PFSK-1 (cell line): ENCODE results near the gene ARHGAP28.

Source experiments
- FOXP2 ChIP-seq: optimal IDR thresholded peaks from 2 replicates; pipeline ENCODE3; 2011; ENCODE audit warnings: borderline replicate concordance, control low read depth, inconsistent platforms; ENCODE audit not compliant: insufficient read depth; ENCODE audit errors: extremely low read length, extremely low read depth
- POLR2AphosphoS5 ChIP-seq: IDR thresholded peaks from 2 replicates; pipeline ENCODE4 v1.6.1; 2012; ENCODE audit warnings: low read depth, mild to moderate bottlenecking, control low read depth, low read length, moderate library complexity
- REST ChIP-seq, 2 experiments: IDR thresholded peaks; 2 replicates each; pipeline versions ENCODE4 v1.6.1 to v1.8.0; 2011 to 2012; ENCODE audit warnings: low read depth in 2 of 2, low read length in 2 of 2, control low read depth in 1 of 2, inconsistent platforms in 1 of 2, mild to moderate bottlenecking in 1 of 2, moderate library complexity in 1 of 2; ENCODE audit not compliant: insufficient read depth in 1 of 2
- SIN3A ChIP-seq: IDR thresholded peaks from 2 replicates; pipeline ENCODE4 v1.6.1; 2012; ENCODE audit warnings: mild to moderate bottlenecking, low read length, moderate library complexity, borderline replicate concordance; ENCODE audit not compliant: insufficient read depth
- TAF1 ChIP-seq: IDR thresholded peaks from 2 replicates; pipeline ENCODE4 v1.6.1; 2012; ENCODE audit warnings: low read length, control low read depth, borderline replicate concordance; ENCODE audit not compliant: insufficient read depth

DNA sequence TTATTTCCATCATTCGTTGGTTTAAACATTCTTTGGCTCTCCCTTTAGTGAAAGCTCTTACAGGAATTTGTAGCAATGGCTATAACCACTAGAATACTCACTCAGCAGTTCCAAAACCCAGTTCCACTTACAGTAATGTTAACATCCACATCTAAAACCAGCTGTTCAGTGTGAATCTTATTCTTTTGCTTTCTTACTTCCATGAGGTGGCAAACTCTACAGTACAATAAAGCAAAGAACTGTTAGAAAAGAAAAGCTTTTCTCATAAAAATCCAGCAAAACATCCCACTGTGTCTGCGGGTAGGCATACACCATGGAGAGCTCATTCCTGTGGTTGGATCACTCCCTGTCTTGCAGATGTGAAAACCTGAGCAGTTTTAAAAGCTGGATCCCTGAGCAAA, 147.1 kb downstream of the ARHGAP28 start:
- TF ChIP-seq POLR2AphosphoS5 (no peak), SIN3A (no peak), TAF1 (no peak), REST (IDR thresholded peaks at IDR 0.05; ENCODE audit: insufficient read depth in 1 of 2, low read depth in 2 of 2, low read length in 2 of 2) (no peak), FOXP2 (no peak)
